Sigmoid colon (tissue), 7 donors: ENCODE results near the gene WHRN. TPM values are rescaled to one million over a fixed set of nuclear protein-coding genes. Genes with fewer than 3 reads are reported as not detected.

Experiments
- DNase-seq: peaks from one replicate; pipeline ENCODE4 v3.0.0-alpha.2; 2019
- H3K27ac ChIP-seq, 4 donors: fragments of 200-600 bp; sonication (generic); one replicate each; pipeline ENCODE4 v1.5.1; 2016 to 2019; ENCODE audit warnings: mild to moderate bottlenecking in 1 of 4
- H3K27me3 ChIP-seq, 3 donors: fragments of 200-600 bp; sonication (generic); one replicate each; pipeline ENCODE4 v1.5.1; 2019; ENCODE audit warnings: mild to moderate bottlenecking in 1 of 3
- H3K36me3 ChIP-seq, 4 donors: fragments of 200-600 bp; sonication (generic); one replicate each; pipeline ENCODE4 v1.5.1; 2016 to 2019
- H3K4me1 ChIP-seq, 4 donors: fragments of 200-600 bp; sonication (generic); one replicate each; pipeline ENCODE4 v1.5.1; 2017 to 2019
- H3K4me3 ChIP-seq, 4 donors: fragments of 200-600 bp; sonication (generic); one replicate each; pipeline ENCODE4 v1.5.1; 2017 to 2019; ENCODE audit warnings: mild to moderate bottlenecking in 2 of 4, moderate library complexity in 1 of 4
- H3K9me3 ChIP-seq, 4 donors: fragments of 200-600 bp in 3 of 4; sonication (generic) in 3 of 4; one replicate each; pipeline versions ENCODE4 v1.5.1 to v1.6.1; 2013 to 2019
- CTCF ChIP-seq, 4 experiments: fragments of 450-650 bp in 3 of 4; fragments of 200-600 bp in 1 of 4; IDR thresholded peaks; one replicate each; pipeline ENCODE4 v1.5.1; 2016 to 2019; ENCODE audit warnings: antibody characterized with exemption in 4 of 4, mild to moderate bottlenecking in 3 of 4, moderate library complexity in 2 of 4
- EP300 ChIP-seq, 4 donors: sonication (generic); formaldehyde crosslinking; IDR thresholded peaks; one replicate each; pipeline ENCODE4 v1.6.1; 2017; ENCODE audit warnings: antibody characterized with exemption in 4 of 4
- POLR2A ChIP-seq, 2 donors: fragments of 450-650 bp; IDR thresholded peaks; one replicate each; pipeline ENCODE4 v1.6.1; 2016; ENCODE audit warnings: antibody characterized with exemption in 2 of 2, mild to moderate bottlenecking in 2 of 2, moderate library complexity in 2 of 2
- POLR2AphosphoS5 ChIP-seq, 4 donors: sonication (generic); formaldehyde crosslinking; IDR thresholded peaks; one replicate each; pipeline ENCODE4 v1.6.1; 2017; ENCODE audit warnings: antibody characterized with exemption in 4 of 4
- WGBS, 2 donors: extraction: QIAGEN DNeasy Blood & Tissue Kit; methylation state at CpG; one replicate each; pipeline ENCODE4 v1.1.7; 2013; 5-methylcytosine and 5-hydroxymethylcytosine counted together
- intact Hi-C: fragments of 100-400 bp; cut with DNase I; formaldehyde crosslinking; loops from one replicate; pipeline ENCODE4 v1.15.1; 2023
- polyA plus RNA-seq, 3 donors: library from polyadenylated mRNA; stranded (reverse); fragments of 200-250 nt; gene quantifications; one replicate each; pipeline ENCODE4 v1.2.3, GENCODE V29; 2013
- total RNA-seq, 4 donors: library from RNA; depleted of rRNA; stranded (reverse); fragments of >200 nt; gene quantifications; one replicate each; pipeline ENCODE4 v1.1.0, GENCODE V29; 2016
- donor health status: healthy with polysubstance abuse.
- donor health status: Bipolar disorder and iron deficiency.
- donor health status: healthy.

WHRN gene
- total and polyA plus RNA-seq, 7 donors = 0.60 to 7.8 (median 5.4) TPM

- H3K4me1 ChIP-seq = no peaks in the 10 kb centered on the region
- WGBS, 2 donors = 84 to 85% methylated on average over 12 of the region's 12 CpGs
- no peaks in the 10 kb centered on the region for H3K9me3 ChIP-seq
- intact Hi-C loops = no loop called here
- H3K4me3 ChIP-seq = no peak overlapping the region
- H3K27me3 ChIP-seq = no peaks in the 10 kb centered on the region
- no peak for DNase-seq
- no peak overlapping the region for H3K27ac ChIP-seq
- H3K36me3 ChIP-seq = peaks cover 0 to 24% (median 4%) of the 10 kb centered on the region in 4 donors
- TF ChIP-seq POLR2A (IDR thresholded peaks at IDR 0.05) (no peak), POLR2AphosphoS5 (IDR thresholded peaks at IDR 0.05) (no peak), EP300 (IDR thresholded peaks at IDR 0.05) (no peak), CTCF (IDR thresholded peaks at IDR 0.05) (no peak)
These were observed 32.4 kb downstream of the WHRN start for GRCh38 chr9:114472765-114473446.

- no peaks in the 10 kb centered on the region for H3K4me1 ChIP-seq
- H3K9me3 ChIP-seq = no peaks in the 10 kb centered on the region
- H3K36me3 ChIP-seq = peaks cover 0 to 8% (median 0%) of the 10 kb centered on the region in 4 donors
- TF ChIP-seq EP300 (IDR thresholded peaks at IDR 0.05) (no peak), POLR2AphosphoS5 (IDR thresholded peaks at IDR 0.05) (no peak), CTCF (IDR thresholded peaks at IDR 0.05) (no peak), POLR2A (IDR thresholded peaks at IDR 0.05) (no peak)
- H3K27me3 ChIP-seq = no peaks in the 10 kb centered on the region
- intact Hi-C loops = no loop called here
- H3K4me3 ChIP-seq = no peak overlapping the region
- WGBS, 2 donors = 92 to 94% methylated on average over 4 of the region's 4 CpGs
- no peak overlapping the region for H3K27ac ChIP-seq
- DNase-seq = no peak
These were observed 34.1 kb downstream of the WHRN start for GRCh38 chr9:114471157-114471556.

- intact Hi-C loops = no loop called here
- WGBS, 2 donors = 87 to 94% methylated on average over 6 of the region's 6 CpGs
- no peak for DNase-seq
- Histone ChIP-seq H3K27ac (no peak overlapping the region), H3K9me3 (no peaks in the 10 kb centered on the region), H3K4me3 (no peak overlapping the region), H3K36me3 (peaks cover 0 to 8% (median 2%) of the 10 kb centered on the region in 4 donors), H3K27me3 (no peaks in the 10 kb centered on the region), H3K4me1 (no peaks in the 10 kb centered on the region)
- TF ChIP-seq EP300 (IDR thresholded peaks at IDR 0.05) (no peak), CTCF (IDR thresholded peaks at IDR 0.05) (no peak)
These were observed 34.7 kb downstream of the WHRN start for GRCh38 chr9:114470581-114470980.

GRCh38 chr9:114470121-114470520, 35.2 kb downstream of the WHRN start:
- 93 to 95% methylated on average over 6 of the region's 6 CpGs for WGBS, 2 donors
- H3K4me1 ChIP-seq = no peaks in the 10 kb centered on the region
- DNase-seq = no peak

More at GRCh38 chr9:114470121-114470520, 35.2 kb downstream of the WHRN start:
- no peaks in the 10 kb centered on the region for H3K27me3 ChIP-seq
- H3K4me3 ChIP-seq = no peak overlapping the region
- TF ChIP-seq POLR2AphosphoS5 (IDR thresholded peaks at IDR 0.05) (no peak), CTCF (IDR thresholded peaks at IDR 0.05) (no peak), POLR2A (IDR thresholded peaks at IDR 0.05) (no peak), EP300 (IDR thresholded peaks at IDR 0.05) (no peak)
- H3K36me3 ChIP-seq = peaks cover 0 to 8% (median 4%) of the 10 kb centered on the region in 4 donors
- H3K9me3 ChIP-seq = no peaks in the 10 kb centered on the region
- no peak overlapping the region for H3K27ac ChIP-seq
- intact Hi-C loops = no loop called here
